K562 (cell line): ENCODE measurements around the gene HJV. TPM values are rescaled to one million over a fixed set of nuclear protein-coding genes. Genes with fewer than 3 reads are reported as not detected.

Source experiments
- BRF1 ChIP-seq: IDR thresholded peaks from 3 replicates; pipeline ENCODE4 v1.6.1; 2011; ENCODE audit warnings: borderline replicate concordance, mild to moderate bottlenecking; ENCODE audit not compliant: insufficient read length; ENCODE audit errors: extremely low read depth
- E2F1 ChIP-seq: sonication (generic); formaldehyde crosslinking; IDR thresholded peaks from 2 replicates; pipeline ENCODE4 v1.8.1; 2023; ENCODE audit warnings: mild to moderate bottlenecking, missing genetic modification reagents, moderate library complexity
- HLTF ChIP-seq: fragments of 450-650 bp; IDR thresholded peaks from 2 replicates; pipeline ENCODE4 v1.6.1; 2016
- HOXB6 ChIP-seq: fragments of 250-450 bp; sonication (Bioruptor Pico); IDR thresholded peaks from 2 replicates; pipeline ENCODE4 v1.5.1; 2022; ENCODE audit warnings: mild to moderate bottlenecking, borderline replicate concordance
- NCOA6 ChIP-seq: fragments of 450-650 bp; IDR thresholded peaks from 2 replicates; pipeline ENCODE4 v1.6.1; 2017; ENCODE audit warnings: mild to moderate bottlenecking
- RREB1 ChIP-seq: fragments of 250-450 bp; sonication (Bioruptor Pico); IDR thresholded peaks from 2 replicates; pipeline ENCODE4 v1.4.0; 2020
- SRSF1 ChIP-seq: fragments of 200-400 bp; formaldehyde crosslinking; IDR thresholded peaks from 2 replicates; pipeline ENCODE4 v1.6.1; 2017; ENCODE audit warnings: mild to moderate bottlenecking, low read depth, low read length, moderate library complexity
- TOE1 ChIP-seq, 2 experiments: fragments of 450-650 bp in 1 of 2; sonication (generic) in 1 of 2; formaldehyde crosslinking in 1 of 2; IDR thresholded peaks; 2 replicates each; pipeline versions ENCODE4 v1.7.1 to v1.8.0; 2016 to 2022; ENCODE audit warnings: borderline replicate concordance in 2 of 2, mild to moderate bottlenecking in 2 of 2, antibody characterized with exemption in 1 of 2, inconsistent platforms in 1 of 2, low read depth in 1 of 2, missing genetic modification reagents in 1 of 2, moderate library complexity in 1 of 2
- ZBTB5 ChIP-seq: fragments of 450-650 bp; IDR thresholded peaks from 2 replicates; pipeline ENCODE4 v1.6.1; 2017; ENCODE audit warnings: antibody characterized with exemption
- ZKSCAN3 ChIP-seq: fragments of 250-450 bp; sonication (Bioruptor Pico); IDR thresholded peaks from 2 replicates; pipeline ENCODE4 v1.4.0; 2020
- ZMIZ1 ChIP-seq, 2 experiments: fragments of 150-350 bp in 1 of 2; IDR thresholded peaks; 2 replicates each; pipeline ENCODE4 v1.6.1; 2012 to 2016; ENCODE audit warnings: low read depth in 2 of 2, low read length in 2 of 2, mild to moderate bottlenecking in 1 of 2, moderate library complexity in 1 of 2
- ZNF408 ChIP-seq: fragments of 250-450 bp; sonication (Bioruptor Pico); IDR thresholded peaks from 2 replicates; pipeline ENCODE4 v1.4.0; 2020; ENCODE audit warnings: low read depth, mild to moderate bottlenecking, moderate library complexity
- polyA plus RNA-seq, 8 experiments: library from polyadenylated mRNA; depleted of rRNA in 4 of 8; stranded (reverse) in 5 of 8; unstranded in 3 of 8; fragments of >200 nt; fragmentation: Nextera tagmentation in 2 of 8; fragmentation: Illumina TruSeq in 1 of 8; extraction: Ambion mirVana in 2 of 8; extraction: Trizol in 1 of 8; gene quantifications; 2 replicates each; pipeline versions ENCODE4 v1.2.1 to v1.2.3, GENCODE V29; 2011 to 2014; ENCODE audit warnings: inconsistent platforms in 1 of 8, missing spikeins in 1 of 8
- total RNA-seq, 7 experiments: library from RNA; depleted of rRNA in 6 of 7; stranded (reverse); fragments of >200 nt in 6 of 7; fragmentation: Illumina TruSeq in 2 of 7; extraction: Trizol in 2 of 7; gene quantifications; 2 replicates each; pipeline versions ENCODE4 v1.2.1 to v1.2.3, GENCODE V29; 2011 to 2021; ENCODE audit warnings: low replicate concordance in 1 of 7

The HJV gene
- total and polyA plus RNA-seq, 9 of the 15 experiments (the other 6 are each of a cell fraction or from before 2014, with no cell fraction given), result 1.0 to 6.6 (median 2.4) TPM

GRCh38 chr1:145978854-145979745 is 42.4 kb downstream of the HJV start (continued):
- TF ChIP-seq ZBTB5, result no peak
- TF ChIP-seq ZNF408 (CRISPR knock-in tag), result no peak
- TF ChIP-seq BRF1, result no peak
- TF ChIP-seq TOE1 (IDR thresholded peaks at IDR 0.05; ENCODE audit: borderline replicate concordance), result peak; percentile 16; the same call in 1 of the 2 replicates
- no peak for TF ChIP-seq TOE1 (CRISPR knock-in tag; IDR thresholded peaks at IDR 0.05; ENCODE audit: borderline replicate concordance, low read depth)
- no peak for TF ChIP-seq HOXB6 (CRISPR knock-in tag)
- no peak for TF ChIP-seq SRSF1
- no peak for TF ChIP-seq NCOA6
- no peak for TF ChIP-seq ZMIZ1 (IDR thresholded peaks at IDR 0.05; ENCODE audit: low read depth in 2 of 2, low read length in 2 of 2)
- TF ChIP-seq E2F1 (CRISPR knock-in tag), result no peak
- peak; percentile 55; the same call in 1 of the 2 replicates for TF ChIP-seq RREB1 (CRISPR knock-in tag)
- no peak for TF ChIP-seq ZKSCAN3
- no peak for TF ChIP-seq HLTF
